ENCODE results near the gene PRKG1. TPM values are rescaled to one million over a fixed set of nuclear protein-coding genes. Genes with fewer than 3 reads are reported as not detected.
A peak's percentile ranks its signal among the peaks of the same experiment; 100 is the strongest.

The PRKG1 gene
- total RNA-seq, 1 experiment from 2014 or later = 7.4 TPM

DNA sequence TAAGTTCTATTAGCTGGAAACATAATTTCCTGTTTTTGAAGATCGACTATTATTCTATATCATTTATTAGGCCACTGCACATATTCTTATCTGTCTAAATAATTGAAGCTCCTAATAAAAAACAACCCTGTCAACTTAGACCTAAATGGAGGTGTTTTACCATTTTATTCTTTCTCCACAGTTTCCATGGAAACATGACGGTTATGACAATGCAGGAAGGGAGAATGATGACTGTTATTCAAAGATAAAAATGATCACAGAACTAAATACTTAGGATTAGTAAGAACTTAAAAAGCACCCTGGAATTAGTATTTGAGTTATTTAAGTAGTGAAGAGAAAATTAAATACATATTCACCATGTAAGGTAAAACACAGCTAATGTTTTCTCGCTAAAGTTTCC, 1119.9 kb downstream of the PRKG1 start:
- no peaks in the 10 kb centered on the region for H3F3A ChIP-seq (ENCODE audit: low read length, unreplicated experiment)
- ATAC-seq (no peak), DNase-seq (no peak)
- intact Hi-C loops (cut with micrococcal nuclease) = no loop called here
- ChIA-PET CTCF (interaction anchor here (0.6 kb wide), 2 partner anchors 21 to 1244 kb away, joined by 3 to 5 read pairs; no protein-coding TSS in a partner anchor), POLR2A (ENCODE audit: unreplicated experiment) (interaction anchor here (0.7 kb wide), 2 partner anchors 24 to 233 kb away, joined by 3 to 4 read pairs; no protein-coding TSS in a partner anchor)
- H4K20me1 ChIP-seq (ENCODE audit: low read length) = no peaks in the 10 kb centered on the region
- no peak overlapping the region for H3K4me3 ChIP-seq (ENCODE audit: low read length)
- H3K4me2 ChIP-seq (ENCODE audit: low read length) = no peak overlapping the region
- H3K9me2 ChIP-seq (replicated peaks; ENCODE audit: low read length) = no peaks in the 10 kb centered on the region
- no peaks in the 10 kb centered on the region for H3K79me2 ChIP-seq (ENCODE audit: low read length)
- no peaks in the 10 kb centered on the region for H3K9me3 ChIP-seq (ENCODE audit: low read length)
- no TSS peak for BruUV-seq (replicated peaks)
- no peak overlapping the region for H3K27ac ChIP-seq (ENCODE audit: low read length)
- peaks cover 8% of the 10 kb centered on the region; the same call in 1 of the 2 replicates for H3K27me3 ChIP-seq (ENCODE audit: low read length)
- no peak overlapping the region for H2AFZ ChIP-seq (ENCODE audit: low read length)
- TF ChIP-seq EZH2 (IDR thresholded peaks at IDR 0.05; ENCODE audit: low read length, unreplicated experiment) = no peak
- no peak for TF ChIP-seq EZH2phosphoT487 (IDR thresholded peaks at IDR 0.05; ENCODE audit: borderline replicate concordance, low read length)
- TF ChIP-seq, protein P1, sequence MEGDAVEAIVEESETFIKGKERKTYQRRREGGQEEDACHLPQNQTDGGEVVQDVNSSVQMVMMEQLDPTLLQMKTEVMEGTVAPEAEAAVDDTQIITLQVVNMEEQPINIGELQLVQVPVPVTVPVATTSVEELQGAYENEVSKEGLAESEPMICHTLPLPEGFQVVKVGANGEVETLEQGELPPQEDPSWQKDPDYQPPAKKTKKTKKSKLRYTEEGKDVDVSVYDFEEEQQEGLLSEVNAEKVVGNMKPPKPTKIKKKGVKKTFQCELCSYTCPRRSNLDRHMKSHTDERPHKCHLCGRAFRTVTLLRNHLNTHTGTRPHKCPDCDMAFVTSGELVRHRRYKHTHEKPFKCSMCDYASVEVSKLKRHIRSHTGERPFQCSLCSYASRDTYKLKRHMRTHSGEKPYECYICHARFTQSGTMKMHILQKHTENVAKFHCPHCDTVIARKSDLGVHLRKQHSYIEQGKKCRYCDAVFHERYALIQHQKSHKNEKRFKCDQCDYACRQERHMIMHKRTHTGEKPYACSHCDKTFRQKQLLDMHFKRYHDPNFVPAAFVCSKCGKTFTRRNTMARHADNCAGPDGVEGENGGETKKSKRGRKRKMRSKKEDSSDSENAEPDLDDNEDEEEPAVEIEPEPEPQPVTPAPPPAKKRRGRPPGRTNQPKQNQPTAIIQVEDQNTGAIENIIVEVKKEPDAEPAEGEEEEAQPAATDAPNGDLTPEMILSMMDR (conservative IDR thresholded peaks at IDR 0.05; ENCODE audit: low read depth, low read length) = no peak
- no peaks in the 10 kb centered on the region for H3K36me3 ChIP-seq (ENCODE audit: low read depth, low read length)
- H3K9ac ChIP-seq (ENCODE audit: low read length) = no peak overlapping the region
- H3K4me1 ChIP-seq (ENCODE audit: insufficient read depth, low read length) = no peaks in the 10 kb centered on the region

DNA sequence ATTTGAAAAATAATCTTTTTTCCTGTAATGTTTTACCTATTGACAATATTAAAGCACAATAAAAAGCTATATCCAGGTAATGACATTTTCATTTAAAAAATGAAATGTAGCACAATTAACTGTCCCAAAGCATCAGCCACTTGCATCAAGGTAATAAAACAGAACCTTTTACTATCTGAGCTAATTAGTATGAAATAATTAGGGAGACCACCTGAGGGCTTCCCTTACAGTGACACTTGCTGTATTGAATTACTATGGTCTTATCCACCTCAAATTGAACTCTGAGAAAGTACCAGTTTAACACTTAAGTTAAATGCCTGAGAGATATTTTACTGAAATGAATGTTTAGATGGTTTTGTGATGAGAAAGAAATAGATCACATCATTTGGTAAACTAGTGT, 1120.4 kb downstream of the PRKG1 start:
- TF ChIP-seq, protein P1 (conservative IDR thresholded peaks at IDR 0.05; ENCODE audit: low read depth, low read length) = no peak
- TF ChIP-seq EZH2 (IDR thresholded peaks at IDR 0.05; ENCODE audit: low read length, unreplicated experiment) (no peak), EZH2phosphoT487 (IDR thresholded peaks at IDR 0.05; ENCODE audit: borderline replicate concordance, low read length) (no peak)
- DNase-seq (no peak), ATAC-seq (no peak)
- H3K4me2 ChIP-seq (ENCODE audit: low read length) = no peak overlapping the region
- H2AFZ ChIP-seq (ENCODE audit: low read length) = no peak overlapping the region
- no peaks in the 10 kb centered on the region for H3K36me3 ChIP-seq (ENCODE audit: low read depth, low read length)
- H3K4me3 ChIP-seq (ENCODE audit: low read length) = no peak overlapping the region
- no peaks in the 10 kb centered on the region for H4K20me1 ChIP-seq (ENCODE audit: low read length)
- no peaks in the 10 kb centered on the region for H3K79me2 ChIP-seq (ENCODE audit: low read length)
- ChIA-PET POLR2A (ENCODE audit: unreplicated experiment) (interaction anchor here (0.6 to 0.7 kb wide), 3 partner anchors 23 to 391 kb away, joined by 3 to 5 read pairs (median 4); no protein-coding TSS in a partner anchor), CTCF (interaction anchor here (0.6 kb wide), 1 partner anchor 20 kb away, joined by 5 read pairs; no protein-coding TSS in a partner anchor)
- H3K4me1 ChIP-seq (ENCODE audit: insufficient read depth, low read length) = no peaks in the 10 kb centered on the region
- H3K9ac ChIP-seq (ENCODE audit: low read length) = no peak overlapping the region
- H3F3A ChIP-seq (ENCODE audit: low read length, unreplicated experiment) = no peaks in the 10 kb centered on the region
- no peak overlapping the region for H3K27ac ChIP-seq (ENCODE audit: low read length)
- H3K9me2 ChIP-seq (replicated peaks; ENCODE audit: low read length) = no peaks in the 10 kb centered on the region
- no TSS peak for BruUV-seq (replicated peaks)
- H3K9me3 ChIP-seq (ENCODE audit: low read length) = no peaks in the 10 kb centered on the region
- intact Hi-C loops (cut with micrococcal nuclease) = no loop called here
- H3K27me3 ChIP-seq (ENCODE audit: low read length) = peaks cover 13% of the 10 kb centered on the region; the same call in 1 of the 2 replicates

DNA sequence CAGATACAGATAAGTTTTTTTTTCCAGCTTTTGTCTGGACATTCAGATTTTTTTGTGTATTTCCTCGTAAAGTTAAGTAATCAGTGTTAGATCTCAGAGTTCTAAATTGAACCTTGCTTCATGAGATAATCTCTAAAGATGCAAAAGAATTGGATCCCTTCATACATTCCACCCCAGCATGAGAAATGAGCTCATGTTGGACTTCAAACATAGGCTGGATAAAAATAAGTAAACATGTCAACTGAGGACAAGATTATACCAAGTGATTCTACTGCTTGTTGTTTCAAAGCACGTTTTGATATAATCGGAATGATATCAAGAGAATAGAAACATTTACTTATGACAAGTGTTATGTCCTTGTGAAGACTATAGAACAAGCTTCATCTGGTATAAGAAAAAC, 1122.8 kb downstream of the PRKG1 start:
- intact Hi-C loops (cut with micrococcal nuclease) = no loop called here

More for the DNA sequence above, 1122.8 kb downstream of the PRKG1 start:
- peaks cover 22% of the 10 kb centered on the region; the same call in 1 of the 2 replicates for H3K27me3 ChIP-seq (ENCODE audit: low read length)
- no peak for TF ChIP-seq EZH2 (IDR thresholded peaks at IDR 0.05; ENCODE audit: low read length, unreplicated experiment)
- TF ChIP-seq, protein P1 (conservative IDR thresholded peaks at IDR 0.05; ENCODE audit: low read depth, low read length) = no peak
- TF ChIP-seq EZH2phosphoT487 (IDR thresholded peaks at IDR 0.05; ENCODE audit: borderline replicate concordance, low read length) = no peak
- H4K20me1 ChIP-seq (ENCODE audit: low read length) = no peaks in the 10 kb centered on the region
- no peaks in the 10 kb centered on the region for H3K4me1 ChIP-seq (ENCODE audit: insufficient read depth, low read length)
- no peak overlapping the region for H3K9ac ChIP-seq (ENCODE audit: low read length)
- DNase-seq (no peak), ATAC-seq (no peak)
- no peaks in the 10 kb centered on the region for H3K9me3 ChIP-seq (ENCODE audit: low read length)
- no peak overlapping the region for H3K27ac ChIP-seq (ENCODE audit: low read length)
- no peak overlapping the region for H3K4me3 ChIP-seq (ENCODE audit: low read length)
- no TSS peak for BruUV-seq (replicated peaks)
- CTCF ChIA-PET = no interaction called here
- POLR2A ChIA-PET (ENCODE audit: unreplicated experiment) = no interaction called here
- H3K4me2 ChIP-seq (ENCODE audit: low read length) = no peak overlapping the region
- H3K36me3 ChIP-seq (ENCODE audit: low read depth, low read length) = no peaks in the 10 kb centered on the region
- no peaks in the 10 kb centered on the region for H3F3A ChIP-seq (ENCODE audit: low read length, unreplicated experiment)
- no peaks in the 10 kb centered on the region for H3K79me2 ChIP-seq (ENCODE audit: low read length)
- H2AFZ ChIP-seq (ENCODE audit: low read length) = 0 out of 2 replicates have a peak overlapping the region, but pooled peaks have one; percentile 4
- no peaks in the 10 kb centered on the region for H3K9me2 ChIP-seq (replicated peaks; ENCODE audit: low read length)
